NCI-H446 (cell line): ENCODE results near the gene MUC5B.
"Not testable (repeated sequence)": the region's sequence is repeated elsewhere in the genome, so short reads cannot be mapped to it uniquely, and the experiment has no call there.

Experiments
- DNase-seq, 2 experiments: peaks; one replicate each; lab custom pipeline; 2025; lab: John Stamatoyannopoulos, UW

Gene MUC5B

DNA sequence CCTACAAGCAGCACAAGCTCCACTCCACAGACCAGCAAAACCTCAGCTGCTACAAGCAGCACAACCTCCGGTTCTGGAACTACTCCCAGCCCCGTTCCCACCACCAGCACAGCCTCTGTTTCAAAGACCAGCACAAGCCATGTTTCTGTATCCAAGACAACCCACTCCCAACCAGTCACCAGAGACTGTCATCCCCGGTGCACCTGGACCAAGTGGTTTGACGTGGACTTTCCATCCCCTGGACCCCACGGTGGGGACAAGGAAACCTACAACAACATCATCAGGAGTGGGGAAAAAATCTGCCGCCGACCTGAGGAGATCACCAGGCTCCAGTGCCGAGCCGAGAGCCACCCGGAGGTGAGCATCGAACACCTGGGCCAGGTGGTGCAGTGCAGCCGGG, 33.0 kb upstream of the MUC5B start:
- DNase-seq: not testable (repeated sequence)

DNA sequence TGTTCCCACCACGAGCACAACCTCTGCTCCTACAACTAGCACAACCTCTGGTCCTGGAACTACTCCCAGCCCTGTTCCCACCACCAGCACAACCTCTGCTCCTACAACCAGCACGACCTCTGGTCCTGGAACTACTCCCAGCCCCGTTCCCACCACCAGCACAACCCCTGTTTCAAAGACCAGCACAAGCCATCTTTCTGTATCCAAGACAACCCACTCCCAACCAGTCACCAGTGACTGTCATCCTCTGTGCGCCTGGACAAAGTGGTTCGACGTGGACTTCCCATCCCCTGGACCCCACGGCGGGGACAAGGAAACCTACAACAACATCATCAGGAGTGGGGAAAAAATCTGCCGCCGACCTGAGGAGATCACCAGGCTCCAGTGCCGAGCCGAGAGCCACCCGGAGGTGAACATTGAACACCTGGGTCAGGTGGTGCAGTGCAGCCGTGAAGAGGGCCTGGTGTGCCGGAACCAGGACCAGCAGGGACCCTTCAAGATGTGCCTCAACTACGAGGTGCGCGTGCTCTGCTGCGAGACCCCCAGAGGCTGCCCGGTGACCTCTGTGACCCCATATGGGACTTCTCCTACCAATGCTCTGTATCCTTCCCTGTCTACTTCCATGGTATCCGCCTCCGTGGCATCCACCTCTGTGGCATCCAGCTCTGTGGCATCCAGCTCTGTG, 30.9 kb upstream of the MUC5B start:
- not testable (repeated sequence) for DNase-seq

DNA sequence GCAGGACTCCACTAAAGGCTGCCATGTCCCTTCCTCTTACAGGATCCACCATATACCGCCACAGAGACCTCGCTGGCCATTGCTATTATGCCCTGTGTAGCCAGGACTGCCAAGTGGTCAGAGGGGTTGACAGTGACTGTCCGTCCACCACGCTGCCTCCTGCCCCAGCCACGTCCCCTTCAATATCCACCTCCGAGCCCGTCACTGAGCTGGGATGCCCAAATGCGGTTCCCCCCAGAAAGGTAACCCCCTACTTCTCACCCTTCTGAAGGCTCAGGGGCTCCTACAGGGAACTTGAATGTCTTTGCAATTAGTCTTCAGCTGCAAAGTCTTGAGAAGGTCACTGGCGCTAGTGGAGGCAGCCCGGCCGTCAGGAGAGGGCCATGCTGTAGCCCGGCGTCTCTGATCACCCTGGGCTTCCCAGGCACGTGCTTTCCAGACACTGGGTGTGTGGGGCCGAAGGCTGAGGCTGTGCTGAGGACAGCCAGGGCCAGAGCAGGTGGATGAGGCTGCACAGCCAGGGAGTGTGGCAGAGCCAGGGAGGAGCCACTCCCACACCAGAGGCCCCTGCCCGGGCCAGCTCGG, 30.0 kb upstream of the MUC5B start:
- no peak for DNase-seq

DNA sequence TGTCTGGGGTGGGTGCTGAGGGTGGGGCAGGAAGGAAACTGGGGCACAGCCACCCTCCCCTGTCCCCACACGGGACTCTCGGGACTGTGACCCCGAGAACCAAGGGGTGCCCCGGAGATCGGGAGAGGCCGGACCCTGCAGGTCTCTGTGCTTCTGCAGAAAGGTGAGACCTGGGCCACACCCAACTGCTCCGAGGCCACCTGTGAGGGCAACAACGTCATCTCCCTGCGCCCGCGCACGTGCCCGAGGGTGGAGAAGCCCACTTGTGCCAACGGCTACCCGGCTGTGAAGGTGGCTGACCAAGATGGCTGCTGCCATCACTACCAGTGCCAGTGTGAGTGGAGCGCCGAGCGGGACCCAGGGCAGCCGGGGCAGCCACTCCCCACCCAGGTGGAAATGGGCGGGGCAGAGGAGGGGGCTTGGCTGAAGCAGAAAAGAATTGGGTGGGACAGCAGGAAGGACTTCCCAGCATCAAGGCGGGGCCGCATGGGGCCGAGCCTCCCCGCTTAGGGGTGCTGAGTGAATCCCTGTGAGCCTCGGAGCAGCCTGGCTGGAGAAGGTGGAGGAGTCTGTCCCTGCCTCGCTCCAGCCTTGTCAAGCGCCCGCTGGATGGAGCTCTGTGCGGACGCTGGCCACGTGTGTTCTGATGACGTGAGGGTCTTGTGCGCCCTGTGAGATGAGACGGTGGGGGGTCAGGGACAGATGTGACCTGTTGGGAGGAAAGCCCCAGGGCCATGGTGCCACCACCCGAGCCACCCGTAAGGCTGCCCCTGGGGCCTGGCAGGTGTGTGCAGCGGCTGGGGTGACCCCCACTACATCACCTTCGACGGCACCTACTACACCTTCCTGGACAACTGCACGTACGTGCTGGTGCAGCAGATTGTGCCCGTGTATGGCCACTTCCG, 29.3 kb upstream of the MUC5B start:
- DNase-seq: no peak

DNA sequence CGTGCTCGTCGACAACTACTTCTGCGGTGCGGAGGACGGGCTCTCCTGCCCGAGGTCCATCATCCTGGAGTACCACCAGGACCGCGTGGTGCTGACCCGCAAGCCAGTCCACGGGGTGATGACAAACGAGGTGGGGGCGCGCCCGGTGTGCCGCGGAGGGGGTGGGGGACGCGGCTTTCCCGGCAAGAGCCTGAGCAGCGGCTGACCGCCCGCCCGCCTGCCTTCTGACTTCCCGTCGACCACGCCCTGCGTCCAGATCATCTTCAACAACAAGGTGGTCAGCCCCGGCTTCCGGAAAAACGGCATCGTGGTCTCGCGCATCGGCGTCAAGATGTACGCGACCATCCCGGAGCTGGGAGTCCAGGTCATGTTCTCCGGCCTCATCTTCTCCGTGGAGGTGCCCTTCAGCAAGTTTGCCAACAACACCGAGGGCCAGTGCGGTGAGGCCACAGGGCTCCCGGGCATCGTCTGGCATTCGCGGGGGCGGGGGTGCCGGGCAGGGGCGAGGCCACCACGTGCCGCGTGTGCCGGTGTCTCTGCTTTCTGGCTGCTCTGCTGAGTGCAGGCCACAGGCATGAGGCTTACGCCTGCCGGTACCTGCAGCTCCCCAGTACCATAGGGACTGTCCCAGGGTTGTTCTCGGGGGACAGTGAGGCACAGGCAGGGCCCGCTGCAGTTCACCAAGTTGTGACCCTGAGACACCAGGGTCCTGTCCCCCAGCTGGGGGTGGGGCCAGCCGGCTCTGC, 28.5 kb upstream of the MUC5B start:
- no peak for DNase-seq

DNA sequence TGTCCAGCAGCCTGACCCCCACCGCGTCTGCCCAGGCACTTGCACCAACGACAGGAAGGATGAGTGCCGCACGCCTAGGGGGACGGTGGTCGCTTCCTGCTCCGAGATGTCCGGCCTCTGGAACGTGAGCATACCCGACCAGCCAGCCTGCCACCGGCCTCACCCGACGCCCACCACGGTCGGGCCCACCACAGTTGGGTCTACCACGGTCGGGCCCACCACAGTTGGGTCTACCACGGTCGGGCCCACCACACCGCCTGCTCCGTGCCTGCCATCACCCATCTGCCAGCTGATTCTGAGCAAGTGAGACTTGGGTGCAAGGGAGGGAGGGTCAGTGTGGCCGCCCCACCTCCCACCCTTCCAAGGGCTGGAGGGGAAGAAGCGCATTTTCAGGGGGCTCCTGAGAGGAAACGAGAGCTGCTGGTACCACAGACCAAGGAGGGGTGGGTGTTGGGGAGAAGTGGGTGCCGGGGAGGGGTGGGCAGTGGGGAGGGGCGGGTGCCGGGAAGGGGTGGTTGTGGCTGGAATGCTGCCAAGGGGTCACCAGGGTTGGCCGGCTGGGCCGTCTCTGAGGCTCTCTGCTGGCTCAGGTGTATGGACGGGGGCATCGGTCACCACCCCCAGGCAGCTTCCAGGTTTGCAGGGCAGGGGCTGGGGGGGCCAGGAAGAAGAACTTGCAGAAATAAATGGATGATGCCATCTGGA, 27.7 kb upstream of the MUC5B start:
- no peak for DNase-seq

DNA sequence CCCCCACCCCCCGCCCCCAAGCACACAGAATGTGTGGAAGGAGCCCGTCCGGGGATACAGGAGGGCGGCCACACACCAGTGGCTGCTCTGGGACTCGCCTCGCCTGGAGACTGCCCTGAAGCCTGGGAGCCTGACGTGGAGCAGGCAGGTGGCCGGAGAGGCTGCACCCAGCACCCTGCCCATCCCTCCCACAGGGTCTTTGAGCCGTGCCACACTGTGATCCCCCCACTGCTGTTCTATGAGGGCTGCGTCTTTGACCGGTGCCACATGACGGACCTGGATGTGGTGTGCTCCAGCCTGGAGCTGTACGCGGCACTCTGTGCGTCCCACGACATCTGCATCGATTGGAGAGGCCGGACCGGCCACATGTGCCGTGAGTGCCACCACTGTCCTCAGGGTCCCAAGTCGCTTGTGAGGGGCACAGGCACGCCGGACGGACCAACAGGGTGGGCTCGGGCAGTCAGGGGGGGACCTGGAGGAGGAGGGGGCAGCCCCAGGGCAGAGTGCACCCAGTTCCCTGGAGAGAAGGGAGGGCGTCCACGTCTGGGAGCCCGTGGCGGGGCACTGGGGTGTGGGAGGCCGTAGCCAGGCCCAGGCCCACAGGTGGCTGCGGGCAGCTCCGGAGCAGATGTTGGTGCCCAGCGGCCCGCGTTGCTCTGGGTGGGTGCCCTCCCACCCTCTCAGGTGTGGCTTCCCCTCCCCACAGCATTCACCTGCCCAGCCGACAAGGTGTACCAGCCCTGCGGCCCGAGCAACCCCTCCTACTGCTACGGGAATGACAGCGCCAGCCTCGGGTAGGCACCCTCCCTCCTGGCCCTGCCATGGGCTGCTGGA, 27.0 kb upstream of the MUC5B start:
- DNase-seq: no peak

DNA sequence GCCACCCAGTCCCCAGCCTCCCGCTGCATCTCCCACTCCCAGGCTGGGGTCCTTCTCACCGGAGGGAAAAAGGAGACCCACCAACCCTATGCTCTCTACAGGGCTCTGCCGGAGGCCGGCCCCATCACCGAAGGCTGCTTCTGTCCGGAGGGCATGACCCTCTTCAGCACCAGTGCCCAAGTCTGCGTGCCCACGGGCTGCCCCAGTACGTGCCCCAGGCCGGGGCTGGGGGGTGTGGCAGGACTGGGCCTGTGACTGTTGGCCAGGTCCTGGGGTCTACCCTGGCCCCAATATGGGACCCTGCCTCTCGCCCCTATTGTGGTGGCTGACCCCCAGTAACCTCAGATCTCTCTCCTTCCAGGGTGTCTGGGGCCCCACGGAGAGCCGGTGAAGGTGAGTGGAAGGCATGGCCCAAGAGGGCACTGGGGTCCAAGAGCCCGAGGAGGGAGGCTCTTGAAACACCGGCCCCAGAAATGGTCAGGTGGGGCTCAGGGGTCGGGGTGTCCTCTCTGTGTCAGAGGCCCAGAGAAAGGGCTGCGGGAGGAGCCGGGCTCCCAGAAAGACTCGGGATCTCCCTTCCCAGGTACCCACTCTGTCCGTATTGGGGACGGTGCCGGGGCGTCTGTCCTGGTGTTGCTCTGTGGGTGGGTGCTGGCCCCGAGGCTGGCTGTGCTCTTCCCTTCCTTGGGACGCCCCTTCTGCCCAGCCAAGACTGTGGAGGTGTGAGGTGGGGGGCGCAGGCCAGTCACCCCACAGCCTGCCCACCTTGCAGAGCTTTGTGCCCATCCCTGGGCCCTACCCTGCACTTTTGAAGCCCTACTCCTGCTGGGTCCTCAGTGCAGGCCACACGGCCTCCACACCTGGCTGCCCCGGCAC, 26.1 kb upstream of the MUC5B start:
- no peak for DNase-seq

DNA sequence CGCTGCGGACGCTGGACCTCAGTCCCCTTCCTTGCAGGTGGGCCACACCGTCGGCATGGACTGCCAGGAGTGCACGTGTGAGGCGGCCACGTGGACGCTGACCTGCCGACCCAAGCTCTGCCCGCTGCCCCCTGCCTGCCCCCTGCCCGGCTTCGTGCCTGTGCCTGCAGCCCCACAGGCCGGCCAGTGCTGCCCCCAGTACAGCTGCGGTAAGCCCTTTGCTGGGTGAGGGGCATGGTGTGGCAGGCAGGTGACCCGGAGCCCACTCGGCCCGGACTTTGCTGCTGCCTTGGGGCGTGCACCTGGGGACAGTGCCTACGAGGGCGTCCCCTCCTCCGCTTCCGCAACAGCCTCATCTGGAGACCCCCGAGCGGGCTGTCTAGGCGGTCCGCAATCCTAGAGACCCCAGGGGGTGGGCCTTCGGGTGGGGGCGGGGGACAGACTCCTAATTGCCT, 25.4 kb upstream of the MUC5B start:
- no peak for DNase-seq

DNA sequence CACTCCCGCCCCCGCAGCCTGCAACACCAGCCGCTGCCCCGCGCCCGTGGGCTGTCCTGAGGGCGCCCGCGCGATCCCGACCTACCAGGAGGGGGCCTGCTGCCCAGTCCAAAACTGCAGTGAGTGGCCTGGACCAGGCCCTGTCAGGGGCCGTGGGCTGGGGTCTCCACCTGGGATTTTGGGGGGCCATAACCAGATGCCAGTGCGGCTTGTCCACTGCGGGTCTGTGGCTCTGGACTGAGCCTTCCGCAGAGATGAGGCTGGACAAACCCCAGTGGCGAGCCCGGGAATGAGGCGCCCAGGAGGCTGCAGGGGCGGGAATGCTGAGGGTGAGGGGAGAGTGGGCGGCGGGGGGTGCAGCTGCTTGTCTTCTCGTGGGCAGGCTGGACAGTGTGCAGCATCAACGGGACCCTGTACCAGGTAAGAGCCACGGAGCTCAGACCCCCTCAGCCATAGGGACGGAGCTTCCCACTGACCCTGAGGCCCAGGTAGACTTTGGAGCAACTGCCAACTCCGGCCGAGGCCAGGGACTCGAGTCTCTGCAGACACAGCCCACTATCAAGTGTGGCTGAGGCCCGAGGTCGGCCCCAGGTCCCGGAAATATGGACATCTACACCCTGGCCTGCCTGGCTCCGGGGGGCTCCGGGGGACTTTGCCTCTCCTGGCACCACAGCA, 24.8 kb upstream of the MUC5B start:
- no peak for DNase-seq

DNA sequence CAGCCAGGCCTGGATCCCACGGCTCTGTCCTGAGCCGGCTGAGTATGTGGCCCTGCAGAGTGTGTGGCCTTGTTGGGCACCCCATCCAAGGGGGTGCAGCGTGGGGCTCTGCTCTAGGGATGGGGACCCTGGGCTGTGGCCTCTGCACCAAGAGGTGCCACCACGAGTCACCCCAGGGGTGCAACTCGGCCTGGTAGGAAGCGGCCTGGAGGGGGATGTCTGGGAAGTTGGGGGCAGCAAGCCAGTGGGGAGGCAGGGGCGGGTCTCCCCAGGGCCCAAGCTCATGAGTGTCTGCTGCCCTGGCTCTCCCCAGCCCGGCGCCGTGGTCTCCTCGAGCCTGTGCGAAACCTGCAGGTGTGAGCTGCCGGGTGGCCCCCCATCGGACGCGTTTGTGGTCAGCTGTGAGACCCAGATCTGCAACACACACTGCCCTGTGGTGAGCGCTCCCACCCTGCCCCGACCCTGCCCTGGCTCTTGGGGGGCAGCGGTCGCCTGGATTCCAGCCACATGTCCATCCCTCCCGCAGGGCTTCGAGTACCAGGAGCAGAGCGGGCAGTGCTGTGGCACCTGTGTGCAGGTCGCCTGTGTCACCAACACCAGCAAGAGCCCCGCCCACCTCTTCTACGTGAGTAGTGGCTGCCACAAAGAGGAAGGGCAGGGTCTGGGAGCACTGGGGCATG, 24.2 kb upstream of the MUC5B start:
- DNase-seq: no peak

DNA sequence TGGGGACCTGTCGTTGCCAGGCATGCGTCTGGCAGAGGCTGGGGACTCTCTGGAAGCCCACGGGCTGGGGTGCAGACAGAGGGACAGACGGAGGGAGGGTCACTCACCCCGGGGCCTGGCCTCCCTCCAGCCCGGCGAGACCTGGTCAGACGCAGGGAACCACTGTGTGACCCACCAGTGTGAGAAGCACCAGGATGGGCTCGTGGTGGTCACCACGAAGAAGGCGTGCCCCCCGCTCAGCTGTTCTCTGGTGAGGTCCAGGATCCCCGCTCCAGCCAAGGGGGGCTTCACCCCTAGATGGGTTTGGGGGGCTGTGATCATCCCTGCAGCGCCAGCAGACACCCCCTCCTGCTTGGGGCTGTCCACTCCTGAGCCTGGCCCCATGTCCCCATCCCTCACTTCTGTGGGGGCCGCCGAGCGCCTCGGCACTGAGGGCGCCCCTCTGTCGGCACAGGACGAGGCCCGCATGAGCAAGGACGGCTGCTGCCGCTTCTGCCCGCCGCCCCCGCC, 23.6 kb upstream of the MUC5B start:
- DNase-seq: no peak

DNA sequence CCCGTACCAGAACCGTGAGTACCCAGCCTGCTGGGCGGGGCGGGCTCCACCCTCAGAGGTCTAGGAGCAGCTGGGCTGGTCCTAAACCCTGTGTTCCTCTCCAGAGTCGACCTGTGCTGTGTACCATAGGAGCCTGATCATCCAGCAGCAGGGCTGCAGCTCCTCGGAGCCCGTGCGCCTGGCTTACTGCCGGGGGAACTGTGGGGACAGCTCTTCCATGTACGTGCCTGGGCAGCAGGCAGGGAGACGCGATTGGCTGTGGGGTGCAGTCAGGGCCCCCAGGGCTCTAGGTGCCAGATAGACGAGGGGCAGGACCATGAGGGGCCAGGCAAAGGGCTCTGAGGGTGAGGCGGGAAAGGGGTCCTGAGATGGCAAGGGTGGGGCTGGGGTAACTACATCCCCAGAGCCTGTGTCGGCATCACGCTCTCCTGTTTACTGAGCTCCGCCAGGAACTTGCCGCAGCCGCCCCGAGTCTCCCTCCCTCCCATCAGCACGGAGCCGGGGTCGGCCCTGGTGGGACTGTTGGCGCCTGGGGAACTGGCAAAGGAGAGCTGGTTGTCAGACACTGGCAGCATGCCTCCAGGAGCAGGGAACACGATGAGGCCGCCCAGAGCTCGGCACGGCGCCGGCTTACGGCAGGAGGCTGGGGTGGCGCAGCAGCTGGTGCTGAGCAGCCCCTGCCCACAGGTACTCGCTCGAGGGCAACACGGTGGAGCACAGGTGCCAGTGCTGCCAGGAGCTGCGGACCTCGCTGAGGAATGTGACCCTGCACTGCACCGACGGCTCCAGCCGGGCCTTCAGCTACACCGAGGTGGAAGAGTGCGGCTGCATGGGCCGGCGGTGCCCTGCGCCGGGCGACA, 22.9 kb upstream of the MUC5B start:
- no peak for DNase-seq

DNA sequence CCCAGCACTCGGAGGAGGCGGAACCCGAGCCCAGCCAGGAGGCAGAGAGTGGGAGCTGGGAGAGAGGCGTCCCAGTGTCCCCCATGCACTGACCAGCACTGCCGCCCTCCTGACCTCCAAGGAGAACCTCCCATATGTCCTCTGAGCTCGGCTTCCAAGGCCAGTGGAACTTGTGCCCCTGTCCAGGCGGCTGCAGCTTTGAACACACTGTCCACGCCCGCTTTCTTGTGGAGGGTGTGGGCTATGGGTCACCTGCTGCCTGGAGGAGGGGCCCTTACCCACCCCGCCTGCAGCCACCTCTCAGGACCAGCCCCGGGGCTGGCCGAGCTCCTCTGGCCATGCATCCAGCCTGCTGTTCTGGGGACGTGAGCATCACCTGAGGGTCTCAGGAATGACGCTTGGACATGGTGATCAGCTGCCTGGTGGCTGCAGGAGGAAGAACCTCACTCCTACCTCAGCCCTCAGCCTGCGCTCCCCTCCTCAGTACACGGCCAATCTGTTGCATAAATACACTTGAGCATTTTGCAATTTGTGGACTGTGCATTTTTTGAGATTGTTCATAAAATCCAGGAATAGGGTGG, 22.2 kb upstream of the MUC5B start:
- DNase-seq: no peak

DNA sequence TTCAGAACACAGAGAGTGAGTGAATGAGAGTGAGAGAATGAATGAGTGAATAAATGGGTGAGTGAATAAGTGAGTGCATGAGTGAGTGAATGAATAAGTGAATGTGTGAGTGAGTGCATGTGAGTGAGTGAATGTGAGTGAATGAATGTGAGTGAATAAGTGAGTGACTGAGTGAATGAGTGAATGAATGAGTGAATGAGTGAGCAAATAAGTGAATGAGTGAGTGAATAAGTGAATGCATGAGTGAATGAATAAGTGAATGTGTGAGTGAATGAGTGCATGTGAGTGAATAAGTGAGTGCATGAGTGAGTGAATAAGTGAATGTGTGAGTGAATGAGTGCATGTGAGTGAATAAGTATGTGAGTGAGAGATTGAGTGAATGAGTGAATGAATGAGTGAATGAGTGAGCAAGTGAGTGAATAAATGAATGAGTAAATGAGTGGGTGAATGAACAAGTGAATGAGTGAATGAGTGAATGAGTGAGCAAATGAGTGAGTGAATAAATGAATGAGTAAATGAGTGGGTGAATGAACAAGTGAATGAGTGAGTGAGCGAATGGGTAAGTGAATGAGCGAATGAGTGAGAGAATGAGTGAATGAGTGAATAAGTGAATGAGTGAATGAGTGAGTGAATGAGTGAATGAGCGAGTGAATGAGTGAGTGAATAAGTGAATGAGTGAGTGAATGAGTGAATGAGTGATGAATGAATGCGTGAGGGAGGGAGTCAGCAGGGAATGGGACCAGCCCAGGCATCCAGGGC, 21.3 kb upstream of the MUC5B start:
- no peak for DNase-seq

DNA sequence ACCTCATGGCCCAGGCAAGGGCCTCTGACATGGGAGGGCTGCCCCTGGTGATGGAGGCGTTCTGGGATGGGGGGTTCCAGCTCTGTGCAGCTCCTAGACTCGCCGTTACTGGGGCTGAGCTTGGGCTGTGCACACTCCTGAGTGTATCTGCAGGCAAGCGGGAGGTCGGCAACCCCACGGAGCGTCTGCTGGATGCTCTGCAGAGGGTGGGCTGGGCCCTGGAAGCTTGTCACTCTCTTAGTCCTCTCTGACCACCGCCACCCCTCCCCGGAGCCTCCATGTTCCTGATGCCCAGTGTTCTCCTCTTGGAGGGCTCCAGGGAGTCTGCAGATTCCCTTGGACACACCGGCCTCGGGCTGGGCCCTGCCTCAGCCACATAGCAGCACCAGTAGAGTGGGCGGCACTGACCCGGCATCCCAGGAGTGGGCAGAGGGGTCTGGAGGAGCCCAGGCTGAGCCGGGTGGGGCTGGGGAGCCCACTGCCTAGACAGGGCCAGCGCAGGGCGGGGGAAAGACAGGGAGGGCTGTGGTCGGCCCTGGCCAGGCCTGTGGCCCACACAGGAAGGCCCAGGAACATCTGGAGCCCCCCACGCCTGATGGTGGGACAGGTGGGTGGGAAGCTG, 20.6 kb upstream of the MUC5B start:
- DNase-seq: no peak
